Measurements from ENCODE around the gene MANBA.
"Not testable (repeated sequence)": the region's sequence is repeated elsewhere in the genome, so short reads cannot be mapped to it uniquely, and the experiment has no call there.

MANBA gene

DNA sequence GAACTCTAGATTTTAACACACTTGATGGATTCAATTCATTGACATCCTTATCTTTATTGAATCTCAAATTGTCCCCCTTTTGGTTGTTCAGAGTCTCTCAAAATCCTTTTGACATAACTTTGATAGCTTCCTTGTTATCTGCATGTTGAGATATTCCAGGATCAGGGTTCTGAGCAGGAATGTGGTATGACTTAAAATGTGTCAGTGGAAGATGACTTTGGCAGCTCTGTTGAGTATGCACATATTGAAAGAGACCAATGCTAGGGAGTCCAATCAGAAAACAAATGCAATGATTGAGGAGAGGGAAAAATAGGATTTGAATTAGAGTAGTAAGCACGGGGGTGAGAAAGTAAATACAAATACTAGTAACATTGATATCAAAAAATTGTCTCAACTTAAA is 93.8 kb downstream of the MANBA start:
- DNase-seq: no peak

DNA sequence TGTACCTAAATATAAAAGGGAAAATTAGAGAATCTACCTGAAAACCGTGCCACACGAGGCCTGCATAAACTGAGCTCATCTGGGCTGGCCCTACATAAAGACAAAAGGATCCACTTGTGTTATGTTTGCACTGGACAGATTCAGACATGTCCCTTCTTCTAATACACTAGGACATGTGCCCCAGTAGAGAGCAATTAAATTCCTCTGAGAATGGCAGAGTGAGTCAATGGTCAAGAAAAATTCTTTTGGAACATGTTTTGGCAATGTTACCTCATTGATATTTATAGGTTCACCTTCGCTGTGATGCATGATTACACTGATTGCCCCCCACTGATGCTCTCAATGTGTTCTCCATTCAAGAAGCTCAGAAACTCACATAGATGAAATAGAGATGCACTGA is 95.2 kb downstream of the MANBA start:
- peak; percentile 78 for DNase-seq

- no peak for DNase-seq
Observed at GRCh38 chr4:102663073-102663472, 97.7 kb downstream of the MANBA start.

GRCh38 chr4:102657206-102657605 is 103.6 kb downstream of the MANBA start:
- DNase-seq: no peak

- no peak for DNase-seq
Observed at GRCh38 chr4:102647117-102647516, 113.7 kb downstream of the MANBA start.

DNA sequence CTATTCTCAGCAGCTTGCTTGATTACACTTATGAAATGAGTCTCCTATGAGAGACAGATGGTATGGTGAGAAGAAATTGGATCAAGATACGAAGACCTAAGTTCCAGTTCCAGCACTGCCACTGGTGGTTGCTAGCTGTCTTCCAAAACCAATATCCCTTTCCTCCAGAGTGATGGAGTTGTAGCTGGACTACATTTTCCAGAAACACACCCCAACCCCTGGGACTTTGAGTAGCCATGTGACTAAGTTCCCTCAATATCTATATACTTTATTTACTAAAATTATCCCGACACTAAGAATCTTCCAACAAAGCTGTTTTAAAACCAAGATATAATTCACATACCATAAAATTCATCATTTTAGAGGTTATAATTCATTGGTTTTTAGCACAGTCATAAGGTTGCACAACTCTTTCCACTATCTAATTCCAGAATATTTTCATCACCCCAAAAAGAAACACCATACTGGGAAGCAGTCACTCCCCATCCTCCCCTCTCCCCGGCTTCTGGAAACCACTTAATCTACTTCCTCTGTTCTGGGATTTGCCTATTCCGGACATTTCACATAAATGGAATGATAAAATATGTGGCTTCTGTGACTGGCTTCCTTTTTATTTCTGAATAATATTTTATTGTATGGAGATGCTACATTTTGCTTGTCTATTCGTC is 118.0 kb downstream of the MANBA start:
- no peak for DNase-seq

GRCh38 chr4:102641793-102642192 is 119.0 kb downstream of the MANBA start:
- DNase-seq: no peak

DNA sequence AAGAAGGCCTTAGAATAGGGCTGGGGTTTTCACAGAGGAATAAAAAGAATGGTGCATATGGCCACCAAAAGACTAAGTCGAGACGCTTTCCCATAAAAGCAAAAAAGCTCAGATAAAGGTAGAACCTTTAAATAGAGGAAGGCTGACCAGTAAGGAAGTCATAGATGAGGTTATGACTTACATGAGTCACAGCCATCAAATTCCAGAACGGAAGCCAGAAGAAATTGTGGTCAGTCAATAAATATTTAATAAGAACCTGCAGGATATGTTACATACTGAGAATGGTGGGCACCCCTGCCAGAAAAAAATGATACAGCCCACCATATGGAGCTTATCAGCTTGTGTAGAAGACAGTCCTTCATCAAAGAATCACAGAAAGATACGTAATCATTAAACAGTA is 120.1 kb downstream of the MANBA start:
- DNase-seq: no peak

DNA sequence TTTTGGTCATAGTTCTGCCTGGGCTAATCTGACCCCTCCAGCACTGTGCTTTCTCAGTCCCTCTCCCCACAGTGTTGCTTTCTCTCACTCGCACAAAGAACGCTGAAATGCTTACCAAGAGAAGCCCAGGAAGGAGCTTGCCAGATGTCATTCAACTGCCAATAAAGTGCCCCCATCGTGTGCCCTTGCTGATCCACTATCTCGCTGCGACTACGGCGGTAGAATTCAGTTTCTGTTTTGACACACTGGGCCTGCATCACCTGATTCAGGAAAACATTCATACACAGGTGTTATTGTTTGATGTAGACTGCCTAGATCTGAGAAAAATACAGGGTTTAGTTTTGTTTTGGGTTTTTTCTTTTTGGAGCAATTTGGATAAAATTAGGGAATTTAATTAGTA is 121.2 kb downstream of the MANBA start:
- no peak for DNase-seq

- no peak for DNase-seq
Observed at GRCh38 chr4:102638621-102639020, 122.1 kb downstream of the MANBA start.

DNA sequence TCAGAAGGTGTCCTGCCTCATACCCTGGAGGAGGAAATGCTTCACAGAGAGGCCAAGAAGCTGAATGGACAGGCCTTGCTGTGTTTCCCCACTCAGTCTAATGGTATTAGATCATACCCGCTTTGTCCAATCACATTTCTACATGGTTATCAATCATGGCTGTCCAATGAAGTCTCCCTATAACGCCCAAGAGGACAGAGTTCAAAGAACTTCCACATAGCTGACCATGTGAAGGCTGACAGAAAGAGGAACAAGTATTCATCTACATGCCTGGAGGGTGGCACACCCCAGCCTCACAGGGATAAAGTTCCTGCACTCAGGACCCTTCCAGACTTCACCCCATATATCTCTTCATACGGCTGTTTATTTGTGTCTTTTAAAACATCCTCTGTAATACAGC is 123.4 kb downstream of the MANBA start:
- DNase-seq: no peak

DNA sequence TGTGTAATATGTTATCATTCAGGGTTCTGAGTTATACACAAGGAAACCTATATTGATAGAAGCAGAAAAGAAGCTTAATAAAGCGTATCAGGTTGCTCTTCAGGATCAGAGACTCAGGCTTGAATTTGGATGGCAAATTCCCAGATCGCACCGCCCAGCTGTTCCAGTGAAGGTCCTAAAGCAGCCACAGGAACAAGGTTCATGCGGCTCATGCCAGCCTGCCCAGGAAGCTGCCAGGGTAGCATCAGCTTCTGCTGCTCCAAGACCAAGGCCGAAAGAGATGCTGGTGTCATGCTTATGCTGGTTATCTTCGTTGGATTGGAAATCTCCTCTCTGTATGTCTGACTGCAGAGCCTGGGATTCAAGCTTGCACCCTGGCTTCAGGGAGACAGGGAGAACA is 127.7 kb downstream of the MANBA start:
- no peak for DNase-seq

- no peak for DNase-seq
Observed at GRCh38 chr4:102632241-102633065, 128.3 kb downstream of the MANBA start.

GRCh38 chr4:102631616-102632015 is 129.2 kb downstream of the MANBA start:
- no peak for DNase-seq

DNA sequence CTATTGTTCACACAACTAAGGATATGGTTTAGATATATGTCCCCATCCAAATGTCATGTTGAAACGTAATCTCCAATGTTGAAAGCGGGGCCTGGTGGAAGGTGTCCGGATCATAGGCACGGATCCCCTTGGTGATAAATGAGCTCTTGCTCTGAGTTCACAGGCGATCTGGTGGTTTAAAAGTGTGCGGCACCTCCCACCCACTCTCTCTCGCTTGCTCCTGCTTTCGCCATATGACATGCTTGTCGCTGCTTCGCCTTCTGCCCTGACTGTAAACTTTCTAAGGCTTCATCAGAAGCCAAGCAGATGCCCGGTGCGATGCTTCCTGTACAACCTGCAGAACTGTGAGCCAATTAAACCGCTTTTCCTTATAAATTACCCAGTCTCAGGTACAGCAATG is 131.1 kb downstream of the MANBA start:
- no peak for DNase-seq

DNA sequence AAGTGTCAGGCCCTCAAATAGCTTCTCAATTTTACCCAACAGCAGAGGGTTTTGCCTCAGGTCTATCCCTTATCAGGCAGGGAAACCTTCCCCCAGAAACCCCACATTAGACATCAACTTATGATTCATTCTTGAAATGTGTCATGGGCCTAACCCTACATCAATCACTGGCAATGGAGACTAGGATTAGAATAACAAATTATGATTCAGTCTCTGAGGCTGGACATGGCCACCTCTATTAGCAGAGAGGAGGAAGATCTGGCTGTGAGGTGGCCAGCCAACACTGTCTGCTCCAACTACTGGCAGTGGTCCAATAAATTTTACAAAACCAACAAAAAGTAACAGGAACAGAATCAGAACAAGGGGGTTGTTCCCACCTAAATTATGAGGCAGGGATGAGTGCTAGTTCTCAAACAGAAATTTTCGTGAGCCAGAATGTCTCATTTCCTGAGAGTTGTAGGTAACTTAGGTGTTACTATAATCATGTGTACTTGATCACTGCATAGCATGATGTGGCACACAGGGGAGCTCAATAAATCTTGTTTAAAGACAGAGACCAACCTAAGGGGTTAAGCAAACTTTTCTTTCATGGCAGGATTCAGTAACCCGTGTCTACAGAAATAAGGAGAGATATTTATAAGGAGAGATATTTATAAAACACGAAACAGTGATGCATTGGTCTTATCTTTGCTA is 132.8 kb downstream of the MANBA start:
- peak; percentile 14 for DNase-seq

DNA sequence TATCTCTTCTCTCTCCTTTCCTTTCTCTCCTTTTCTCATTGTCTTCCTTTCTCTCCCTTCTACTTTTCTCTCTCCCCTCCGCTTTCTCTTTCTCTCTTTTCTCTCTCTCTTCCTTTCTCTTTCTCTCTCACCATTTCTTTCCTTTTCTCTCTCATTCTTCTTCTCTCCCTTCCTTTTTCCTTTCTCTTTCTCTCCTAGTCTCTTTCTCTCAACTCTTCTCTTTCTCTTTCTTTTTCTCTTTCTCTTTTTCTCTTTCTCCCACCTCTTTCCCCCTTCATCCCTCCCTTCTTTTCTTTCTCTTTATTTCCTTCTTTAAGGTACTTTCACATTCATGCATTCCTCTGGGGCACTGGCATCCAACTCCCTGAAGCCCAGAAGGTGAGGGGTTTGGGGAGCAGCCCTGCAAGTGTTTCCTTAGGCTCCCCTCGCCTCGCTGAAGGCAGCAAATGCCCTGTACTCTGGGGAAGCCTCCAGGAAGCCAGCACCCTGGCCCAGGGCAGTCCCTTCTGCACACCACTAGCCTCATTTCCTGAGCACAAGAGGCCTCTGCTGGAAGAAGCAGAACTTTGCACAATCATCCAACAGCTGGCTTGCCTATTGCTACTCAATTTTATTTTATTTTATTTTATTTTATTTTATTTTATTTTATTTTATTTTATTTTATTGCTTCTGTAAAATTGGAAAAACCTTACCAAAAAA is 135.4 kb downstream of the MANBA start:
- peak; percentile 3 for DNase-seq

DNA sequence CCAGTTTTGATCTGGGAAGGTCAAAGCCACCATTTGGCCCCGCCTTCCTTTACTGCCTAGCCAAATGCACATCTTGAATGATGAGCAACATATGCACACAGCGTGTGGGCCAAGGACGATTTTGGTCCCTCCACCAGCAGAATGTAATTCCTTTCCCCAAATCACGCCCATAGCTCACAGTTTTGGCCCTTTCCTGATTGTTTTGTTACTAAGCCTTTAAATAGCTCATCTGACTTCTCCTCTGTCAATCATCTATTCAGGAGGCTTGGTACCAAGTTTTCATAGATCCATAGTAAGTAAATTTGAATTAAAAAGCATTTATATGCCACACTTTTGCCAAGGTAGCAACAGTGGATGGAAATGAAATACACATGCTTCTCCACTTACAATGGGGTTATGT is 136.3 kb downstream of the MANBA start:
- no peak for DNase-seq

DNA sequence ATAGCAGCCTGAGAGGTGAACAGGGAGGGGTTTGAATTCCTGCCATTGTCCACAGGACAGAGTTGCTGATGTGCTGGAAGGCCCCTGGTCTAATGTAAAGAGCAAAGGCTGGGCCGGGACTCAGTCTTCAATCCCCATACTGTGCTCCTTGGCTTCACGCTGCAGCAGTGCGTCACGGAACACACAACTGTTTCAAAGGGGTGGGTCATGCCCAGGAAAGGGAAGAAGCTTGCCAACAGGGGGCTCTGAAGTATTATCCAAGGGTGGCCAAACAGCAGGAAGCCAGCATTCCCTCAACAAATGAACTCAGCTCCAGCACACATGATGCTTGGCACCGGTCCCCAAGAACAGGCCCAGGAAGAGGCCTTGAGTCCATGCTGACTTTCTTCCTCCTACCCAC is 137.1 kb downstream of the MANBA start:
- peak; percentile 80 for DNase-seq

GRCh38 chr4:102620697-102621497 is 139.9 kb downstream of the MANBA start:
- peak; percentile 64 for DNase-seq

- DNase-seq: not testable (repeated sequence)
Observed at GRCh38 chr4:102619776-102620631, 140.8 kb downstream of the MANBA start.

Measured in NCI-H69 (cell line).